NB4 (cell line): Measurements from ENCODE around the gene PHYKPL.
"Not testable (repeated sequence)": the region's sequence is repeated elsewhere in the genome, so short reads cannot be mapped to it uniquely, and the experiment has no call there.

Experiments used
- DNase-seq: peaks from one replicate; pipeline ENCODE4 v3.0.0; 2010; ENCODE audit warnings: low read depth
- H3K4me3 ChIP-seq: one replicate; pipeline ENCODE4 v1.5.1; 2011; ENCODE audit warnings: mild to moderate bottlenecking, low read depth, low read length, moderate library complexity
- CTCF ChIP-seq: IDR thresholded peaks from one replicate; pipeline ENCODE4 v1.5.1; 2012; ENCODE audit warnings: low read depth, low read length
- MAX ChIP-seq: IDR thresholded peaks from 2 replicates; pipeline ENCODE4 v1.6.1; 2011; ENCODE audit warnings: low read depth, low read length
- MYC ChIP-seq: IDR thresholded peaks from 2 replicates; pipeline ENCODE4 v1.6.1; 2011; ENCODE audit warnings: low read depth, low read length
- POLR2A ChIP-seq: IDR thresholded peaks from 2 replicates; pipeline ENCODE4 v1.6.1; 2011; ENCODE audit warnings: mild to moderate bottlenecking; ENCODE audit not compliant: insufficient read length; ENCODE audit errors: extremely low read depth

Gene PHYKPL

GRCh38 chr5:178198706-178199105 is 33.9 kb downstream of the PHYKPL start:
- no peak overlapping the region for H3K4me3 ChIP-seq
- TF ChIP-seq POLR2A = no peak
- no peak for TF ChIP-seq MAX
- no peak for TF ChIP-seq MYC
- no peak for TF ChIP-seq CTCF
- DNase-seq = no peak

GRCh38 chr5:178198151-178198550 is 34.5 kb downstream of the PHYKPL start:
- not testable (repeated sequence) for DNase-seq, H3K4me3 ChIP-seq

- TF ChIP-seq CTCF (peak; percentile 73), MYC (no peak)
- no peak overlapping the region for H3K4me3 ChIP-seq
- DNase-seq = no peak
These were observed 35.6 kb downstream of the PHYKPL start for GRCh38 chr5:178196986-178197385.

- no peak overlapping the region for H3K4me3 ChIP-seq
- TF ChIP-seq MYC (no peak), MAX (no peak), CTCF (no peak), POLR2A (no peak)
- DNase-seq = no peak
These were observed 36.3 kb downstream of the PHYKPL start for GRCh38 chr5:178196281-178196812.

GRCh38 chr5:178194026-178194425 is 38.6 kb downstream of the PHYKPL start:
- peak; percentile 88 for DNase-seq
- no peak for TF ChIP-seq MAX
- no peak for TF ChIP-seq CTCF
- TF ChIP-seq MYC = no peak
- no peak for TF ChIP-seq POLR2A
- no peak overlapping the region for H3K4me3 ChIP-seq

GRCh38 chr5:178193251-178193809 is 39.3 kb downstream of the PHYKPL start:
- TF ChIP-seq MAX (no peak), CTCF (no peak)

More at GRCh38 chr5:178193251-178193809, 39.3 kb downstream of the PHYKPL start:
- peak; percentile 26 for DNase-seq
- no peak overlapping the region for H3K4me3 ChIP-seq
